ENCODE data around the gene ADAM30.

DNA sequence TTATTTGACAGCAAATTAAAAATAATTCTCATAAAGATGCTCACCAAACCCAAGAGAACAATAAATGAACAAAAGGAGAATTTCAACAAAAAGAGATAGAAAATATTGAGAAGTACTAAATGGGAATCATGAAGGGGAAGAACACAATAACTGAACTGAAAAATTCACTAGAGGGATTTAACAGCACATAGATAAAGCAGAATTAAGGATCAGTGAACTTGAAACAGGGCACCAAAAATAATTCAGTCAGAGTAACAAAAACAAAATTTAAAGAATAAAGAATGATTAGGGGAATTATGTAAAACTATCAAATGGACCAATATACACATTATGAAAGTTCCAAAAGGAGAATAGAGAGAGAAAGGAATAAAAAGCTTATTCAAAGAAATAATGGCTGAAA, 7.8 kb downstream of the ADAM30 start:
- TF ChIP-seq CTCF (IDR thresholded peaks at IDR 0.05; ENCODE audit: poor library complexity) (no peak), EZH2 (IDR thresholded peaks at IDR 0.05; ENCODE audit: borderline replicate concordance) (no peak), EZH2phosphoT487 (IDR thresholded peaks at IDR 0.05; ENCODE audit: low read depth, severe bottlenecking, unreplicated experiment) (no peak)

Data from hepatocyte (in vitro differentiated cells).